ENCODE data around the gene CACNA1C. TPM values are rescaled to one million over a fixed set of nuclear protein-coding genes. Genes with fewer than 3 reads are reported as not detected.

The CACNA1C gene
- polyA plus RNA-seq, 2 donors, result 2.1 to 2.5 TPM

DNA sequence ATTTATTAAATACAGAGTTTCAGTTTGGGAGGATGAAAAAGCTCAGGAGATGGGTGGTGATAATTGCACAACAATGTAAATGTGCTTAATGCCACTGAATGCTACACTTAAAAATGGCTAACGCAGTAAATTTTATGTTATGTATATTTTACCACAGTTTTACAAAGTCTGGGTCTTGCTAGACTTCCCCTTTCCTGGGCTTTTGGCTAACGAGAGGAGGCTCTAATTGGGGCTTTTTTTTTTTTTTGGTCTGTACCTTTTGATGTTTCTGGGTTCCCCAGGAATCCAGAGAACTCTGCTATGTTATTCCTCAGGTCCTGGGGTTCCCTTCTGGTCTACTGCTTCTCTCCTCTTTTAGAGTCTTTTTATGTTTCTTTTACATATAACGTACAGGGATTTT lies 355.5 kb downstream of the CACNA1C start:
- Histone ChIP-seq H3K4me1 (ENCODE audit: control insufficient read depth in 2 of 2, insufficient read depth in 2 of 2, low read length in 1 of 2) (peaks cover 0 to under 1% of the 10 kb centered on the region in 2 donors), H3K27ac (ENCODE audit: low read depth in 2 of 2, low read length in 1 of 2) (no peak overlapping the region), H3K4me3 (ENCODE audit: low read depth in 1 of 2, low read length in 2 of 2) (no peak overlapping the region), H3K9me3 (ENCODE audit: control insufficient read depth in 2 of 2, insufficient read depth in 1 of 2, low read depth in 1 of 2, low read length in 1 of 2) (no peaks in the 10 kb centered on the region), H3K36me3 (ENCODE audit: control insufficient read depth in 2 of 2, insufficient read depth in 2 of 2, low read length in 1 of 2) (no peaks in the 10 kb centered on the region), H3K27me3 (ENCODE audit: control insufficient read depth in 1 of 2, insufficient read depth in 2 of 2, low read length in 2 of 2) (no peaks in the 10 kb centered on the region)
- 71 to 72% methylated on average over 3 of the region's 3 CpGs for WGBS, 2 donors

DNA sequence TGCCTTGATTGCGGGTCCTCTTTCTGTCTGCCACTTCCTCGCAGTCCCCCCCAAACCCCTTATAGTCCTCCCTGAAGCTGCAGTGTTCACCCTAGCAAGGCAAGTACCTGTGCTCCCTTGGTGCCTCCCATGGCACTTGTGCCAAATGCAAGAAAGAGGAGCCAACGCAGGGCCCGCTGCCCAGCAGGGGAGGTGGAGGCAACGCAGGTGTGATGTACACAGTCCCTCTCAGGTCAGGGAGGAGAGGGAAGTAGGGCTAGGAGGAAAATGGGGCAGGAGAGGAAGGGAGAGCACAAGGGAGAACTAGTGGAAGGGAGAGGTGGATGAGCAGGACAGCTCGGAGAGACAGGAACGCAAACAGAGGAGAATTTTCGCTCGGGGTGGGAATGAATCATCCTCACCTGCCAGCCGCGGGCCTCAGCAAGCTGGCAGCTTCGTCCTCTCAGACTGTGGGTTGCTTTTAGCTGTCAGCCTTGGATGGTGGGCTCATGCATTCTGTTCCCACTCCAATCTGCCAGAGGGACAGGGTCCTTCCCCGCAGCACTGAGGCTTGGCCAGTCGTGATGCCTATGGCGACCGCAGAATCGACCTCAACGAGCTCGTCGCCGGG lies 357.0 kb downstream of the CACNA1C start:
- Histone ChIP-seq H3K27me3 (ENCODE audit: control insufficient read depth in 1 of 2, insufficient read depth in 2 of 2, low read length in 2 of 2) (no peaks in the 10 kb centered on the region), H3K4me3 (ENCODE audit: low read depth in 1 of 2, low read length in 2 of 2) (no peak overlapping the region), H3K9me3 (ENCODE audit: control insufficient read depth in 2 of 2, insufficient read depth in 1 of 2, low read depth in 1 of 2, low read length in 1 of 2) (no peaks in the 10 kb centered on the region), H3K36me3 (ENCODE audit: control insufficient read depth in 2 of 2, insufficient read depth in 2 of 2, low read length in 1 of 2) (no peaks in the 10 kb centered on the region), H3K27ac (ENCODE audit: low read depth in 2 of 2, low read length in 1 of 2) (no peak overlapping the region), H3K4me1 (ENCODE audit: control insufficient read depth in 2 of 2, insufficient read depth in 2 of 2, low read length in 1 of 2) (no peaks in the 10 kb centered on the region)
- WGBS, 2 donors, result 81 to 84% methylated on average over 21 of the region's 21 CpGs

DNA sequence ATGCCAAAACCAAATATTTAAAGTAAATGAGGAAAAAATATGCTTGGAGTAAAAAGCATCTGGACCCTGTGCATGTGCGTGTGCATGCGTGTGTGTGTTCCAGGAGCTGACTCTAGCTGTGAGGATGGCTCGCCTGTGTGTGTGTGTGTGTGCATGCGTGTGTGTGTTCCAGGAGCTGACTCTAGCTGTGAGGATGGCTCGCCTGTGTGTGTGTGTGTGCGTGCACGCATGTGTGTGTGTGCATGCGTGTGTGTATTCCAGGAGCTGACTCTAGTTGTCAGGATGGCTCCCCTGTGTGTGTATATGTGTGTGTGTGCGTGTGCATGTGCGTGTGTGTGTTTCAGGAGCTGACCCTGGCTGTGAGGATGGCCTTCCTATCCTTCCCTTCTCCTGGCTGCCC lies 357.7 kb downstream of the CACNA1C start:
- WGBS, 2 donors, result 86 to 88% methylated on average over 10 of the region's 10 CpGs
- Histone ChIP-seq H3K9me3 (ENCODE audit: control insufficient read depth in 2 of 2, insufficient read depth in 1 of 2, low read depth in 1 of 2, low read length in 1 of 2) (no peaks in the 10 kb centered on the region), H3K36me3 (ENCODE audit: control insufficient read depth in 2 of 2, insufficient read depth in 2 of 2, low read length in 1 of 2) (no peaks in the 10 kb centered on the region), H3K27ac (ENCODE audit: low read depth in 2 of 2, low read length in 1 of 2) (no peak overlapping the region), H3K4me1 (ENCODE audit: control insufficient read depth in 2 of 2, insufficient read depth in 2 of 2, low read length in 1 of 2) (no peaks in the 10 kb centered on the region), H3K4me3 (ENCODE audit: low read depth in 1 of 2, low read length in 2 of 2) (no peak overlapping the region), H3K27me3 (ENCODE audit: control insufficient read depth in 1 of 2, insufficient read depth in 2 of 2, low read length in 2 of 2) (no peaks in the 10 kb centered on the region)

DNA sequence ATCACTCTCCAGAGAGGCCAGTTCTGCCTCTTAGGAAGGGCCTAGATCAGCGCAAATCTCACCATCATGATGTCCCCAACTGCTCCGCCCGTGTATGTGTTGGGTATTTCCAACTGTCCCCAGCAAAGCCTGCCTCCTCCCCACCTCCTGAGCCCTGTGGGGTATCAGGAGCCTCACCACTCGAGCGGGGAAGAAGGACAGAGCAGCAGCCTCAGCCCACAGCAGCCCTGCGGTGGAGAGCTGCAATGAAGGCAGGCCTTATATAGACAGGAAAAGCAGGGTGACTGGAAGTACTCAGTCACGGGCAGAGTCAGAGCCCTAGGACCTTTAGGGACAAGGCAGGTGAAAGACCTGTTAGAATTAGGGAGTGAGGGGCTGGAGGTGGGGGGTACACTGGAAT lies 358.2 kb downstream of the CACNA1C start:
- H3K4me3 ChIP-seq (ENCODE audit: low read depth in 1 of 2, low read length in 2 of 2), result no peak overlapping the region
- H3K9me3 ChIP-seq (ENCODE audit: control insufficient read depth in 2 of 2, insufficient read depth in 1 of 2, low read depth in 1 of 2, low read length in 1 of 2), result no peaks in the 10 kb centered on the region
- H3K27me3 ChIP-seq (ENCODE audit: control insufficient read depth in 1 of 2, insufficient read depth in 2 of 2, low read length in 2 of 2), result no peaks in the 10 kb centered on the region
- H3K4me1 ChIP-seq (ENCODE audit: control insufficient read depth in 2 of 2, insufficient read depth in 2 of 2, low read length in 1 of 2), result no peaks in the 10 kb centered on the region
- 84 to 86% methylated on average over 7 of the region's 7 CpGs for WGBS, 2 donors
- no peaks in the 10 kb centered on the region for H3K36me3 ChIP-seq (ENCODE audit: control insufficient read depth in 2 of 2, insufficient read depth in 2 of 2, low read length in 1 of 2)
- no peak overlapping the region for H3K27ac ChIP-seq (ENCODE audit: low read depth in 2 of 2, low read length in 1 of 2)

DNA sequence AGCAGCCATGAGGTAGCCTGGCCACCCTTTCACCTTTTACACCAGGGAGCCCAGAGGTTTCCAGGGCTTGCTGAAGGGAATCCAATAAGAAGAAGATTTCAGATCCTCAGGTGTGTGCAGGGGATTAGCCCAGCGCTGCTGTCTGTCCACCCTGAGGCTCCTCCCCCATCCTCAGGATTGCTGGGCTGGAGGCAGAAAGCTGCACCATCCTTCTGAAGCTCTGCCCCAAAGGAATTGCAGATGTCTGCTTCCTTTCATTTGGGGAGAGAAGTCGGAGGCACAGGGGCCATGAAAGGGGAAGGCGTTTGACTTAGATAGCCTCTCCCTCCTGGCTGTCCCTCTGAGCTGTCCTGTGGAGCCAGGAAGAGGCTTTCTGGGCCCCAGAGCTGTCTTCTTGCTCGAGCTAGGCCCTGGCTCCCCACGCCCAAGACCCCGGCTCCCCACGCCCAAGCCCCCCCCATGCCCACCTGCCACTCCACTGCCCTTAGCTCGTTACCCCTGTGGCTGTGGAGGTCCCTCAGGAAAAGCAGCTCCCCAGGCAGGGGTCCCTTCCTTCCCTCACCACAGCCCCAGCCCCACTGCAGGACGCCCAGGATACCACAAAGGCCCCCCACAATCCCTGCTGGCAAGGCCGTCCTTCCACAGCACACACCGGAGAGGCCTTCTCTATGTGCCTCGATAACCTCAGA lies 359.0 kb downstream of the CACNA1C start:
- Histone ChIP-seq H3K36me3 (ENCODE audit: control insufficient read depth in 2 of 2, insufficient read depth in 2 of 2, low read length in 1 of 2) (no peaks in the 10 kb centered on the region), H3K9me3 (ENCODE audit: control insufficient read depth in 2 of 2, insufficient read depth in 1 of 2, low read depth in 1 of 2, low read length in 1 of 2) (no peaks in the 10 kb centered on the region), H3K4me1 (ENCODE audit: control insufficient read depth in 2 of 2, insufficient read depth in 2 of 2, low read length in 1 of 2) (no peaks in the 10 kb centered on the region), H3K4me3 (ENCODE audit: low read depth in 1 of 2, low read length in 2 of 2) (no peak overlapping the region), H3K27me3 (ENCODE audit: control insufficient read depth in 1 of 2, insufficient read depth in 2 of 2, low read length in 2 of 2) (no peaks in the 10 kb centered on the region), H3K27ac (ENCODE audit: low read depth in 2 of 2, low read length in 1 of 2) (no peak overlapping the region)
- WGBS, 2 donors, result 78 to 79% methylated on average over 12 of the region's 12 CpGs

DNA sequence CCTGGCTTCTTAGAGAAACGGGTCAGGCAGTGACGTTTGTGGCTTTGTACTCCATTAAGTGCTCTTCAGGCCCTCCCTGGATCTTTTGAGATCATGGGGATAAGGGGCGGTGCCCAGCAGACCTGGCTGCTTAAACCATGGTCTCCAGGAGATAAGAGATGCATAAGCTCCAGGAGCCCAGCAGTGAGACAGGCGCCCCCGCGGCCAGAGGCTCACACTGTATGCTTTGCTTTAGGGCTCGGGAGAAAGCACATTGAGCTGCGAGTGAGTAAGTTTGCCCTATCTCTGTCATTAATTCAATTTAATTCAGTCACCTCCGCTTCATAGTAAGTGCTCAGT lies 359.5 kb downstream of the CACNA1C start:
- WGBS, 2 donors, result 73 to 74% methylated on average over 9 of the region's 9 CpGs
- Histone ChIP-seq H3K27ac (ENCODE audit: low read depth in 2 of 2, low read length in 1 of 2) (no peak overlapping the region), H3K27me3 (ENCODE audit: control insufficient read depth in 1 of 2, insufficient read depth in 2 of 2, low read length in 2 of 2) (no peaks in the 10 kb centered on the region), H3K4me1 (ENCODE audit: control insufficient read depth in 2 of 2, insufficient read depth in 2 of 2, low read length in 1 of 2) (no peaks in the 10 kb centered on the region), H3K9me3 (ENCODE audit: control insufficient read depth in 2 of 2, insufficient read depth in 1 of 2, low read depth in 1 of 2, low read length in 1 of 2) (no peaks in the 10 kb centered on the region), H3K36me3 (ENCODE audit: control insufficient read depth in 2 of 2, insufficient read depth in 2 of 2, low read length in 1 of 2) (no peaks in the 10 kb centered on the region), H3K4me3 (ENCODE audit: low read depth in 1 of 2, low read length in 2 of 2) (no peak overlapping the region)

DNA sequence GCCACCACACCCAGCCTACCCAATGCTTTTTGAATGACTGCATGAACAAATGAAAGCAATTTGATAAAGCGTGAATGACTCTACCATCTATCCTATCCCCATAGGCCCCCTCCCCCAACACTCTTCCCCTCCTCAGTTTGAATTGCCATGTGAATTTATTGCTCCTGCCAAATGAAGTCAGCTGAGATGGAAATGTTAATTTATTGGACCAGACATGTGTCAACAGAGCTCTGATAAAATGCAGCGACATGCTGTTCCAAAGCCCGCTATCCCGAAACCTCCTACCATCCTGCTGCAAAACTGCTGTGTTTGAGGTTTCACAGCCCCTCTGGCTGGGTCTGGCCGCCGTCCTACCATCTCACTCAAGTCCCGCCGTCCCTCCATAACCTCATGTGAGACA lies 360.5 kb downstream of the CACNA1C start:
- H3K4me1 ChIP-seq (ENCODE audit: control insufficient read depth in 2 of 2, insufficient read depth in 2 of 2, low read length in 1 of 2), result no peaks in the 10 kb centered on the region
- no peaks in the 10 kb centered on the region for H3K36me3 ChIP-seq (ENCODE audit: control insufficient read depth in 2 of 2, insufficient read depth in 2 of 2, low read length in 1 of 2)
- H3K27ac ChIP-seq (ENCODE audit: low read depth in 2 of 2, low read length in 1 of 2), result no peak overlapping the region
- WGBS, 2 donors, result 91 to 96% methylated on average over 8 of the region's 8 CpGs
- H3K27me3 ChIP-seq (ENCODE audit: control insufficient read depth in 1 of 2, insufficient read depth in 2 of 2, low read length in 2 of 2), result no peaks in the 10 kb centered on the region
- no peak overlapping the region for H3K4me3 ChIP-seq (ENCODE audit: low read depth in 1 of 2, low read length in 2 of 2)
- H3K9me3 ChIP-seq (ENCODE audit: control insufficient read depth in 2 of 2, insufficient read depth in 1 of 2, low read depth in 1 of 2, low read length in 1 of 2), result no peaks in the 10 kb centered on the region

DNA sequence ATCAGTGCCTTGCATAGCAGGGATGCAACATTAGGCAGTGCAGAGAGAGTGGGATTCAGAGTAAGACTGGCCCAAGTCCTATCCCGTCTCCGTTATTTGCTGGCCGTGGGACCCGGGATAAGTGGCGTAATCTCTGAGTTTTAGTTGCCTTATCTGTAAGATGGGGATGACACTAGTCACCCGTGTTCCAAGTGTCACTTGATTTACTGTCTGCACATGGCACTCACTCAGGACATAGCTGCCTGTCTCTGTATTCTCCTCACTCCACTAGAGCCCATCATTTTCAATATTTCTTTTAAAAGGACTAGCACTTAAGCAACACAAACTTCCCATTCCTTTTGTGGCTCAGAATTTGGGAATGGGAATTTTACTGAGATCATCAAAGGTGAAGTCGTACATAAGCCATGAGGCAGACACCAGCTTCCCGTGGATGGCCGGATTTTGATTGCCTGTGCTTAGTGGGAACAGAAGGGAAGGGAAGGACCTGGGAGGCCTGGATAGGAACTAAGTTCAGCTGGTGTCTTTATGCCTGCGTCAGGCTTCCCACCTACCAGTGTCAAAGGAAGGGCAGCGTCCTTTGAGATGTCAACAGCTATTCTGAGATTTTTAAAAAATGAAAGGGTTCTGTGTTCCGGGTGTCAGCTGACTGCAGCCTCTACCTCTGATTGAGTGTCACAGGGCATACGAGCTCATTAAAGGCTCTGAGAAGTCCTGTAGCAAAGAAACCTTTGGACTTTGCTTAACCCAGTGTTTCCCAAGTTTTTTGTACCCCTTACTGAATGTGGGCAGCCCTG lies 361.4 kb downstream of the CACNA1C start:
- Histone ChIP-seq H3K27ac (ENCODE audit: low read depth in 2 of 2, low read length in 1 of 2) (no peak overlapping the region), H3K27me3 (ENCODE audit: control insufficient read depth in 1 of 2, insufficient read depth in 2 of 2, low read length in 2 of 2) (no peaks in the 10 kb centered on the region), H3K36me3 (ENCODE audit: control insufficient read depth in 2 of 2, insufficient read depth in 2 of 2, low read length in 1 of 2) (no peaks in the 10 kb centered on the region), H3K4me3 (ENCODE audit: low read depth in 1 of 2, low read length in 2 of 2) (no peak overlapping the region), H3K4me1 (ENCODE audit: control insufficient read depth in 2 of 2, insufficient read depth in 2 of 2, low read length in 1 of 2) (no peaks in the 10 kb centered on the region), H3K9me3 (ENCODE audit: control insufficient read depth in 2 of 2, insufficient read depth in 1 of 2, low read depth in 1 of 2, low read length in 1 of 2) (no peaks in the 10 kb centered on the region)
- 72 to 77% methylated on average over 13 of the region's 13 CpGs for WGBS, 2 donors

DNA sequence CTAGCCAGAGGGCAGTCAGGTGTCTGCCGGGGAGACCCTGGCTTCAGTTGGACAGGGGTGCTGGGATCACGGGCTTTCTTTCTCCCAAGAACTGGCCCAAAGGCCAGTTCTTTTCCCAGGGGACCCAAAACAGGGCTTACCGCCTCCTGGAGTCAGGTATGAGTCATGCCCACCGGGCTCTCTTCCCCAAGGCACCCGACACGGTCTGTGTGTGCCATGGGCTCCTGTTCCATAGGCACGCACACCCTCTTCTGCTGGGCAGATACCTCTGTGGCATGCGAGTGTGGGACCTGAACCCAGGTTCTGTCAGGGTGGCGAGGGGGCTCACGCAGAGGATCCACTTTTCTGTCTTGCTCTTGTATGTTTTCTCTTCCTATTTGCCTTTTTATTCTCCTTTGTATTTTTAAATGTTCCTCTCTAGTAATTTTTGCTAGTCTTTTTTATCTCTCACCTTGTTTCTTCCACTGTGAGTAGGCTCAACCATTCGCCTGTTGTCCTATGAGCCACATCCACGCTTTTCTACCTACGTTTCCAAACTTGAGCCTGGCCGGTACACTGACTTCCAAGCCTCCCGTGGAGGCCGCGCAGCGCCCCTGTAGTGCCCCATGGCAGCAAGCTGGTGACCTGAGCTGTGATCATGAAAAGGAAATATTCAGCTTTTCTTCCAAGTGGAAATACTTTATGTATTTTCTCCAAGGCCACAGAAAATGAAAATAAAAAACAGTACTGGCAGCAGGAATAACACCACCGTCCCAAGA lies 362.2 kb downstream of the CACNA1C start:
- Histone ChIP-seq H3K9me3 (ENCODE audit: control insufficient read depth in 2 of 2, insufficient read depth in 1 of 2, low read depth in 1 of 2, low read length in 1 of 2) (no peaks in the 10 kb centered on the region), H3K27ac (ENCODE audit: low read depth in 2 of 2, low read length in 1 of 2) (no peak overlapping the region), H3K4me3 (ENCODE audit: low read depth in 1 of 2, low read length in 2 of 2) (no peak overlapping the region), H3K36me3 (ENCODE audit: control insufficient read depth in 2 of 2, insufficient read depth in 2 of 2, low read length in 1 of 2) (no peaks in the 10 kb centered on the region), H3K4me1 (ENCODE audit: control insufficient read depth in 2 of 2, insufficient read depth in 2 of 2, low read length in 1 of 2) (no peaks in the 10 kb centered on the region), H3K27me3 (ENCODE audit: control insufficient read depth in 1 of 2, insufficient read depth in 2 of 2, low read length in 2 of 2) (no peaks in the 10 kb centered on the region)
- 87 to 91% methylated on average over 19 of the region's 19 CpGs for WGBS, 2 donors

All from esophagus (tissue), 2 donors.